C4-2B (cell line): ENCODE measurements around the gene MITF.

Experiments
- CTCF ChIP-seq: fragments of 450-650 bp; conservative IDR thresholded peaks from 2 replicates; pipeline ENCODE4 v1.5.1; 2017; ENCODE audit warnings: mild to moderate bottlenecking
- ZFX ChIP-seq: fragments of 450-650 bp; IDR thresholded peaks from 2 replicates; pipeline ENCODE4 v1.6.1; 2017

- TF ChIP-seq CTCF: no peak
- TF ChIP-seq ZFX: no peak
Observed at GRCh38 chr3:69865925-69866679, 126.8 kb downstream of the MITF start.
